Measurements from ENCODE around the gene PID1. TPM values are rescaled to one million over a fixed set of nuclear protein-coding genes. Genes with fewer than 3 reads are reported as not detected.

The PID1 gene
- total RNA-seq, 2 donors from 2014 or later = 0.55 to 1.6 TPM

GRCh38 chr2:229221641-229222040, 49.4 kb downstream of the PID1 start:
- no peaks in the 10 kb centered on the region for H3K36me3 ChIP-seq (ENCODE audit: control insufficient read depth, insufficient read depth, low read length)
- no peaks in the 10 kb centered on the region for H3K27me3 ChIP-seq (ENCODE audit: control insufficient read depth, insufficient read depth, low read length, poor library complexity, severe bottlenecking)
- 80 to 100% methylated on average over 2 to 3 of the region's 3 CpGs for WGBS, 2 experiments (ENCODE audit: insufficient coverage in 1 of 2, insufficient read length in 1 of 2)
- Mint-ChIP-seq H3K27ac (no peak overlapping the region), H3K4me1 (no peaks in the 10 kb centered on the region), H3K27me3 (ENCODE audit: insufficient read depth) (no peaks in the 10 kb centered on the region), H3K4me3 (no peak overlapping the region), H3K9me3 (no peaks in the 10 kb centered on the region), H3K36me3 (ENCODE audit: low read depth) (no peaks in the 10 kb centered on the region)
- H3K4me3 ChIP-seq (ENCODE audit: low read length) = no peak overlapping the region
- DNase-seq = no peak
- H3K4me1 ChIP-seq (ENCODE audit: control insufficient read depth, insufficient read depth, low read length) = no peaks in the 10 kb centered on the region
- H3K9me3 ChIP-seq (ENCODE audit: control insufficient read depth, low read length) = no peaks in the 10 kb centered on the region
- H3K9ac ChIP-seq (ENCODE audit: extremely low read depth, low read length, poor library complexity, severe bottlenecking) = no peak overlapping the region
- TF ChIP-seq CTCF (conservative IDR thresholded peaks at IDR 0.05) = no peak
- H3K27ac ChIP-seq (ENCODE audit: low read depth, low read length) = no peak overlapping the region

- no peaks in the 10 kb centered on the region for H3K4me1 Mint-ChIP-seq
- H3K36me3 Mint-ChIP-seq (ENCODE audit: low read depth) = no peaks in the 10 kb centered on the region
- no peak overlapping the region for H3K4me3 Mint-ChIP-seq
- H3K27me3 ChIP-seq (ENCODE audit: control insufficient read depth, insufficient read depth, low read length, poor library complexity, severe bottlenecking) = no peaks in the 10 kb centered on the region
- 89 to 96% methylated on average over 3 to 4 of the region's 4 CpGs for WGBS, 2 experiments (ENCODE audit: insufficient coverage in 1 of 2, insufficient read length in 1 of 2)
- H3K4me3 ChIP-seq (ENCODE audit: low read length) = no peak overlapping the region
- H3K27me3 Mint-ChIP-seq (ENCODE audit: insufficient read depth) = no peaks in the 10 kb centered on the region
- DNase-seq = no peak
- no peaks in the 10 kb centered on the region for H3K36me3 ChIP-seq (ENCODE audit: control insufficient read depth, insufficient read depth, low read length)
- no peak overlapping the region for H3K27ac Mint-ChIP-seq
- no peaks in the 10 kb centered on the region for H3K4me1 ChIP-seq (ENCODE audit: control insufficient read depth, insufficient read depth, low read length)
- no peak overlapping the region for H3K27ac ChIP-seq (ENCODE audit: low read depth, low read length)
- no peaks in the 10 kb centered on the region for H3K9me3 ChIP-seq (ENCODE audit: control insufficient read depth, low read length)
- H3K9ac ChIP-seq (ENCODE audit: extremely low read depth, low read length, poor library complexity, severe bottlenecking) = no peak overlapping the region
- no peaks in the 10 kb centered on the region for H3K9me3 Mint-ChIP-seq
- TF ChIP-seq CTCF (conservative IDR thresholded peaks at IDR 0.05) = no peak
Measured at GRCh38 chr2:229220254-229220653, 50.8 kb downstream of the PID1 start.

- WGBS, 2 experiments (ENCODE audit: insufficient coverage in 1 of 2, insufficient read length in 1 of 2) = 25 to 33% methylated on average over 2 to 3 of the region's 3 CpGs
- Mint-ChIP-seq H3K27ac (no peak overlapping the region), H3K4me3 (no peak overlapping the region), H3K4me1 (no peaks in the 10 kb centered on the region), H3K36me3 (ENCODE audit: low read depth) (no peaks in the 10 kb centered on the region), H3K9me3 (no peaks in the 10 kb centered on the region), H3K27me3 (ENCODE audit: insufficient read depth) (no peaks in the 10 kb centered on the region)
- TF ChIP-seq CTCF (conservative IDR thresholded peaks at IDR 0.05) = no peak
- Histone ChIP-seq H3K9me3 (ENCODE audit: control insufficient read depth, low read length) (no peaks in the 10 kb centered on the region), H3K4me3 (ENCODE audit: low read length) (no peak overlapping the region), H3K27ac (ENCODE audit: low read depth, low read length) (no peak overlapping the region), H3K4me1 (ENCODE audit: control insufficient read depth, insufficient read depth, low read length) (no peaks in the 10 kb centered on the region), H3K36me3 (ENCODE audit: control insufficient read depth, insufficient read depth, low read length) (no peaks in the 10 kb centered on the region), H3K9ac (ENCODE audit: extremely low read depth, low read length, poor library complexity, severe bottlenecking) (no peak overlapping the region), H3K27me3 (ENCODE audit: control insufficient read depth, insufficient read depth, low read length, poor library complexity, severe bottlenecking) (no peaks in the 10 kb centered on the region)
- DNase-seq = no peak
Measured at GRCh38 chr2:229218329-229218921, 52.7 kb downstream of the PID1 start.

All from endodermal cell (in vitro differentiated cells).